ENCODE results near the gene E2F3. TPM values are rescaled to one million over a fixed set of nuclear protein-coding genes. Genes with fewer than 3 reads are reported as not detected.

The E2F3 gene
- polyA plus RNA-seq, 2 of the 4 experiments (the other 2 are of a cell fraction) = 14.4 to 18.0 TPM

- Histone ChIP-seq H3K4me2 (no peak overlapping the region), H3K27ac (no peak overlapping the region), H3K4me3 (no peak overlapping the region), H3K9me3 (no peaks in the 10 kb centered on the region), H3K4me1 (no peaks in the 10 kb centered on the region)
- POLR2A ChIA-PET = no interaction called here
- CTCF ChIA-PET = no interaction called here
- ATAC-seq = no peak
- FAIRE-seq = no peak
- no peak for DNase-seq (ENCODE audit: low read depth in 1 of 2, low spot score in 1 of 2)
- WGBS (ENCODE audit: missing lambda C conversion rate) = 83% methylated on average over 2 of the region's 2 CpGs
- TF ChIP-seq NPAS2 (CRISPR knock-in tag; IDR thresholded peaks at IDR 0.05; ENCODE audit: borderline replicate concordance) (no peak), EP300 (IDR thresholded peaks at IDR 0.05) (no peak), TFCP2L1 (CRISPR knock-in tag; IDR thresholded peaks at IDR 0.05) (no peak), FOSL2 (IDR thresholded peaks at IDR 0.05) (no peak), FOSL2 (CRISPR knock-in tag; IDR thresholded peaks at IDR 0.05) (no peak), ELK1 (IDR thresholded peaks at IDR 0.05; ENCODE audit: low read depth, low read length) (no peak), JUN (IDR thresholded peaks at IDR 0.05) (no peak), RAD21 (conservative IDR thresholded peaks at IDR 0.05 in 1 of 2, IDR thresholded peaks at IDR 0.05 in 1 of 2) (no peak)
Measured at GRCh38 chr6:20477485-20477884, 75.8 kb downstream of the E2F3 start.

GRCh38 chr6:20479060-20479459, 77.4 kb downstream of the E2F3 start:
- CTCF ChIA-PET = no interaction called here
- Histone ChIP-seq H3K9me3 (no peaks in the 10 kb centered on the region), H3K4me1 (no peaks in the 10 kb centered on the region), H3K4me2 (no peak overlapping the region), H3K4me3 (no peak overlapping the region), H3K27ac (no peak overlapping the region)
- POLR2A ChIA-PET = no interaction called here
- no peak for FAIRE-seq
- 89% methylated on average over 5 of the region's 5 CpGs for WGBS (ENCODE audit: missing lambda C conversion rate)
- TF ChIP-seq GATA3 (IDR thresholded peaks at IDR 0.05; ENCODE audit: borderline replicate concordance) = no peak
- no peak for TF ChIP-seq JUN (IDR thresholded peaks at IDR 0.05)
- TF ChIP-seq JUNB (IDR thresholded peaks at IDR 0.05) = no peak
- DNase-seq (ENCODE audit: low read depth in 1 of 2, low spot score in 1 of 2) = no peak
- ATAC-seq = no peak

- POLR2A ChIA-PET = no interaction called here
- FAIRE-seq = no peak
- Histone ChIP-seq H3K4me1 (no peaks in the 10 kb centered on the region), H3K27ac (no peak overlapping the region), H3K4me2 (no peak overlapping the region), H3K4me3 (no peak overlapping the region), H3K9me3 (no peaks in the 10 kb centered on the region)
- no peak for DNase-seq (ENCODE audit: low read depth in 1 of 2, low spot score in 1 of 2)
- no peak for ATAC-seq
- TF ChIP-seq RFX5 (IDR thresholded peaks at IDR 0.05) = no peak
- CTCF ChIA-PET = no interaction called here
- 92% methylated on average over 9 of the region's 9 CpGs for WGBS (ENCODE audit: missing lambda C conversion rate)
Measured at GRCh38 chr6:20479526-20479925, 77.8 kb downstream of the E2F3 start.

- H3K27ac ChIP-seq = no peak overlapping the region
- H3K4me2 ChIP-seq = no peak overlapping the region
- ATAC-seq = no peak
- 79% methylated on average over 8 of the region's 8 CpGs for WGBS (ENCODE audit: missing lambda C conversion rate)
- ChIA-PET POLR2A (no interaction called here), CTCF (no interaction called here)
- no peak for DNase-seq (ENCODE audit: low read depth in 1 of 2, low spot score in 1 of 2)
- TF ChIP-seq RAD21 (conservative IDR thresholded peaks at IDR 0.05 in 1 of 2, IDR thresholded peaks at IDR 0.05 in 1 of 2) = no peak
- TF ChIP-seq USF2 (IDR thresholded peaks at IDR 0.05) = no peak
- TF ChIP-seq HOXB5 (CRISPR knock-in tag; IDR thresholded peaks at IDR 0.05) = no peak
- no peak for TF ChIP-seq GATA3 (IDR thresholded peaks at IDR 0.05; ENCODE audit: borderline replicate concordance)
- no peak for TF ChIP-seq KDM5A (IDR thresholded peaks at IDR 0.05)
- TF ChIP-seq POLR2AphosphoS2 (conservative IDR thresholded peaks at IDR 0.05; ENCODE audit: low read length) = no peak
- no peak for TF ChIP-seq HOXA7 (CRISPR knock-in tag; IDR thresholded peaks at IDR 0.05)
- TF ChIP-seq CBX8 (IDR thresholded peaks at IDR 0.05) = no peak
- TF ChIP-seq CBX2 (IDR thresholded peaks at IDR 0.05; ENCODE audit: borderline replicate concordance, low read depth) = no peak
- no peak for TF ChIP-seq SMC3 (IDR thresholded peaks at IDR 0.05)
- no peak for TF ChIP-seq PBX3 (IDR thresholded peaks at IDR 0.05)
- TF ChIP-seq FOXS1 (CRISPR knock-in tag; IDR thresholded peaks at IDR 0.05) = no peak
- no peaks in the 10 kb centered on the region for H3K4me1 ChIP-seq
- no peak for FAIRE-seq
- no peaks in the 10 kb centered on the region for H3K9me3 ChIP-seq
- H3K4me3 ChIP-seq = no peak overlapping the region
Measured at GRCh38 chr6:20481281-20481680, 79.6 kb downstream of the E2F3 start.

Data from A549 (cell line).